ENCODE data around the gene PLEKHD1. TPM values are rescaled to one million over a fixed set of nuclear protein-coding genes. Genes with fewer than 3 reads are reported as not detected.

PLEKHD1 gene
- total RNA-seq, 1 experiment from 2014 or later: 0.37 TPM

GRCh38 chr14:69574263-69574953 lies 89.9 kb downstream of the PLEKHD1 start, which contains the start of gene CCDC177:
Gene CCDC177, minus strand, starts transcription at chr14:69574871. Its CDS starts 1,249 bp downstream, at chr14:69573622.
- H3K27ac ChIP-seq (ENCODE audit: low read depth, low read length, poor library complexity, severe bottlenecking): no peak within 1 kb of the TSS
- peak; percentile 74 for DNase-seq (ENCODE audit: low spot score)
- intact Hi-C loops (cut with micrococcal nuclease; ENCODE audit: unreplicated experiment): loop anchor here (1.0 to 2.0 kb wide), 2 partner anchors 39 to 332 kb away; no protein-coding TSS in a partner anchor
- H3K4me3 ChIP-seq (ENCODE audit: low read depth, low read length, poor library complexity, severe bottlenecking): peak within 1 kb of the TSS; percentile 32
- no TSS peak for BruUV-seq (replicated peaks)
- CTCF ChIA-PET: interaction anchor here (0.5 to 2.8 kb wide), 8 partner anchors 26 to 1636 kb away, joined by 3 to 17 read pairs (median 4); no protein-coding TSS in a partner anchor
- POLR2A ChIA-PET (ENCODE audit: low non-redundant PET): interaction anchor here (0.6 kb wide), 1 partner anchor 201 kb away, joined by 5 read pairs; no protein-coding TSS in a partner anchor
- H3K9me3 ChIP-seq (ENCODE audit: low read depth, low read length, poor library complexity, severe bottlenecking): no peaks in the 10 kb centered on the region
- peaks cover 87% of the 10 kb centered on the region for H3K27me3 ChIP-seq (replicated peaks; ENCODE audit: insufficient read depth, low read depth, low read length, poor library complexity)
- peaks cover 21% of the 10 kb centered on the region for H3K4me1 ChIP-seq (ENCODE audit: insufficient read depth, low read length, poor library complexity, severe bottlenecking)
- peak; percentile 99 for TF ChIP-seq CTCF (conservative IDR thresholded peaks at IDR 0.05; ENCODE audit: low read depth, low read length)
- no peak for TF ChIP-seq EZH2 (IDR thresholded peaks at IDR 0.05; ENCODE audit: borderline replicate concordance, low read depth, low read length, poor library complexity, severe bottlenecking)
- no peaks in the 10 kb centered on the region for H3K36me3 ChIP-seq (ENCODE audit: insufficient read depth, low read length, poor library complexity, severe bottlenecking)

- Histone ChIP-seq H3K36me3 (ENCODE audit: insufficient read depth, low read length, poor library complexity, severe bottlenecking) (no peaks in the 10 kb centered on the region), H3K4me3 (ENCODE audit: low read depth, low read length, poor library complexity, severe bottlenecking) (peak overlapping the region; percentile 32), H3K27ac (ENCODE audit: low read depth, low read length, poor library complexity, severe bottlenecking) (no peak overlapping the region), H3K4me1 (ENCODE audit: insufficient read depth, low read length, poor library complexity, severe bottlenecking) (peaks cover 21% of the 10 kb centered on the region), H3K9me3 (ENCODE audit: low read depth, low read length, poor library complexity, severe bottlenecking) (no peaks in the 10 kb centered on the region), H3K27me3 (replicated peaks; ENCODE audit: insufficient read depth, low read depth, low read length, poor library complexity) (peaks cover 82% of the 10 kb centered on the region)
- intact Hi-C loops (cut with micrococcal nuclease; ENCODE audit: unreplicated experiment): loop anchor here (1.0 to 2.0 kb wide), 2 partner anchors 40 to 332 kb away; no protein-coding TSS in a partner anchor
- TF ChIP-seq EZH2 (IDR thresholded peaks at IDR 0.05; ENCODE audit: borderline replicate concordance, low read depth, low read length, poor library complexity, severe bottlenecking) (no peak), CTCF (conservative IDR thresholded peaks at IDR 0.05; ENCODE audit: low read depth, low read length) (no peak; the same call in 1 of the 2 replicates)
- no peak for DNase-seq (ENCODE audit: low spot score)
- ChIA-PET CTCF (interaction anchor here (0.6 to 2.8 kb wide), 5 partner anchors 27 to 439 kb away, joined by 3 to 17 read pairs (median 5); no protein-coding TSS in a partner anchor), POLR2A (ENCODE audit: low non-redundant PET) (no interaction called here)
- BruUV-seq (replicated peaks): no TSS peak
Observed at GRCh38 chr14:69574954-69575295, 90.4 kb downstream of the PLEKHD1 start.

GRCh38 chr14:69579476-69579875 lies 94.9 kb downstream of the PLEKHD1 start:
- POLR2A ChIA-PET (ENCODE audit: low non-redundant PET): interaction anchor here (0.6 kb wide), 1 partner anchor 131 kb away, joined by 4 read pairs; no protein-coding TSS in a partner anchor
- Histone ChIP-seq H3K4me1 (ENCODE audit: insufficient read depth, low read length, poor library complexity, severe bottlenecking) (peaks cover 1% of the 10 kb centered on the region), H3K36me3 (ENCODE audit: insufficient read depth, low read length, poor library complexity, severe bottlenecking) (no peaks in the 10 kb centered on the region), H3K27ac (ENCODE audit: low read depth, low read length, poor library complexity, severe bottlenecking) (no peak overlapping the region), H3K9me3 (ENCODE audit: low read depth, low read length, poor library complexity, severe bottlenecking) (no peaks in the 10 kb centered on the region), H3K27me3 (replicated peaks; ENCODE audit: insufficient read depth, low read depth, low read length, poor library complexity) (peaks cover 38% of the 10 kb centered on the region), H3K4me3 (ENCODE audit: low read depth, low read length, poor library complexity, severe bottlenecking) (no peak overlapping the region)
- intact Hi-C loops (cut with micrococcal nuclease; ENCODE audit: unreplicated experiment): no loop called here
- CTCF ChIA-PET: interaction anchor here (0.6 to 1.2 kb wide), 3 partner anchors 17 to 148 kb away, joined by 3 read pairs; no protein-coding TSS in a partner anchor
- TF ChIP-seq EZH2 (IDR thresholded peaks at IDR 0.05; ENCODE audit: borderline replicate concordance, low read depth, low read length, poor library complexity, severe bottlenecking) (no peak), CTCF (conservative IDR thresholded peaks at IDR 0.05; ENCODE audit: low read depth, low read length) (no peak)
- DNase-seq (ENCODE audit: low spot score): no peak
- no TSS peak for BruUV-seq (replicated peaks)
